ENCODE data around the gene TMEM119. TPM values are rescaled to one million over a fixed set of nuclear protein-coding genes. Genes with fewer than 3 reads are reported as not detected.

TMEM119 gene
- total and polyA plus RNA-seq, 2 of the 13 experiments (the other 11 are each of a cell fraction or from before 2014, with no cell fraction given) = not detected

- no peak for TF ChIP-seq ZBTB4 (CRISPR knock-in tag; IDR thresholded peaks at IDR 0.05; ENCODE audit: borderline replicate concordance)
Observed at GRCh38 chr12:108566452-108566851, 31.4 kb downstream of the TMEM119 start (continued).

- Histone ChIP-seq H3K79me2 (ENCODE audit: insufficient read depth, low read length) (peaks cover 18% of the 10 kb centered on the region), H2AFZ (ENCODE audit: low read length) (no peak overlapping the region), H3K9ac (ENCODE audit: insufficient read depth, low read depth, low read length) (no peak overlapping the region), H3K4me3 (replicated peaks in 1 of 3; ENCODE audit: insufficient read depth in 1 of 3, low read depth in 2 of 3, low read length in 3 of 3) (no peak overlapping the region), H3K36me3 (replicated peaks in 1 of 2; ENCODE audit: control insufficient read depth in 1 of 2, insufficient read depth in 2 of 2, low read length in 2 of 2) (peaks cover 20 to 55% of the 10 kb centered on the region in 2 experiments), H3K27me3 (ENCODE audit: control insufficient read depth in 1 of 2, insufficient read depth in 2 of 2, low read length in 2 of 2) (no peaks in the 10 kb centered on the region; a peak in 1 of 5 replicates), H4K20me1 (ENCODE audit: insufficient read depth, low read length) (no peaks in the 10 kb centered on the region; the same call in 1 of the 2 replicates), H3K4me2 (ENCODE audit: low read depth, low read length) (no peak overlapping the region), H3K9me3 (ENCODE audit: low read length) (no peaks in the 10 kb centered on the region), H3K4me1 (ENCODE audit: insufficient read depth, low read length) (peaks cover 7% of the 10 kb centered on the region), H3K27ac (ENCODE audit: extremely low read length, insufficient read depth, low read length) (no peak overlapping the region)
- FAIRE-seq = no peak
- DNase-seq (ENCODE audit: low spot score) = no peak
- no peak for TF ChIP-seq ZNF101 (CRISPR knock-in tag; IDR thresholded peaks at IDR 0.05; ENCODE audit: borderline replicate concordance, low read depth)
- no peak for TF ChIP-seq TFAP4 (IDR thresholded peaks at IDR 0.05; ENCODE audit: borderline replicate concordance, low read depth)
- no peak for TF ChIP-seq MIXL1 (CRISPR knock-in tag; IDR thresholded peaks at IDR 0.05)
- POLR2A ChIA-PET = interaction anchor here (0.5 kb wide), 1 partner anchor 192 kb away, joined by 3 read pairs; no protein-coding TSS in a partner anchor
- CTCF ChIA-PET (ENCODE audit: low intra/inter-chr PET ratio, low total read pairs) = interaction anchor here (3.9 kb wide), 1 partner anchor 52 kb away, joined by 45 read pairs; no protein-coding TSS in a partner anchor
- no peak for ATAC-seq
- in situ Hi-C loops (cut with HindIII; ENCODE audit: extremely low pct_ligation_motif_present, low pct_unique_long_range_greater_than_20kb) (loop anchor here (5.0 to 10.0 kb wide), 2 partner anchors 51 to 239 kb away; no protein-coding TSS in a partner anchor), intact Hi-C loops (cut with micrococcal nuclease; ENCODE audit: unreplicated experiment) (no loop called here)
- 92% methylated on average over 2 of the region's 2 CpGs for WGBS (ENCODE audit: low lambda C conversion rate)
- BruUV-seq (replicated peaks) = no TSS peak
Observed at GRCh38 chr12:108565976-108566375, 31.9 kb downstream of the TMEM119 start.
